GM21390 (cell line): Measurements from ENCODE around the gene SLC2A1.
"Not testable (repeated sequence)": the region's sequence is repeated elsewhere in the genome, so short reads cannot be mapped to it uniquely, and the experiment has no call there.

Experiments used
- ATAC-seq: cut with Tn5 transposase; IDR thresholded peaks from one replicate; pipeline ENCODE4 v1.9.1; 2021; ENCODE audit not compliant: unreplicated experiment

The SLC2A1 gene

GRCh38 chr1:42913426-42914091, 45.1 kb downstream of the SLC2A1 start:
- no peak for ATAC-seq

GRCh38 chr1:42910985-42911384, 47.7 kb downstream of the SLC2A1 start:
- no peak for ATAC-seq

- ATAC-seq = no peak
Measured at GRCh38 chr1:42908046-42908445, 50.6 kb downstream of the SLC2A1 start.

GRCh38 chr1:42904434-42904833, 54.2 kb downstream of the SLC2A1 start:
- no peak for ATAC-seq

DNA sequence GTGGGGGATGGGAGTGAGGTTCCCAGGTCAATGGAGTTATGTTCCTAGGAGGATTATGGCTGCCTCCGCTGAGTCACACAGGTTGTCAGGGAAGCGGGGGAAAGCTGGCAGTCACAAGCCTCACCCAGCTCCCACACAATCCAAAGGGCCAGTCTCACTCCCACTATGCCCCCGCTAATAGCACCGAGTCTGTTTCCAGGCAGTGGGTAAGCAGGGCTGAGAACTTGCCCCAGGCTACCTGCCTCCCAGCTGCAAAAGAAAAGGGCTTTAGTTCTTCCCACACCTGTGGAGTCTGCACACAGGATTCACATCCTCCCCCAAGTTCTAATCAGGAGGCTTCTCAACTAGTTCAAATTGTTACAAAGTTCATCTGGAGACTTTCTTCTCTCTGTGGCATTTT, 58.7 kb downstream of the SLC2A1 start:
- not testable (repeated sequence) for ATAC-seq

GRCh38 chr1:42891465-42892138, 67.1 kb downstream of the SLC2A1 start:
- ATAC-seq = no peak

DNA sequence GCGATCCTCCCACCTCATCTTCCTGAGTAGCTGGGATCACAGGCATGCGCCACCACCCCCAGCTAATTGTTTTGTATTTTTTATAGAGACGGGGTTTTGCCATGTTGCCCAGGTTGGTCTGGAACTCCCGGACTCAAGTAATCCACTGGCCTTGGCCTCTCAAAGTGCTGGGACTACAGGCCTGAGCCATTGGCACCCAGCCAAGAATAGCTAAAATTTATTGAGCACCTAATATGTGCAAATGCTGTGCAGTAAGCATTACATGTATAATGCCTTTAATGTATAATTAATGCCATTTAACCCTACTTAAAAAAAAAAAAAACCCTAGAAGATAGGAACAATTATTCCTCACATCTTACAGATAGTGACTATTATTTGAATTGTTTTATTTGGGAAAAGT, 69.4 kb downstream of the SLC2A1 start:
- ATAC-seq = no peak

DNA sequence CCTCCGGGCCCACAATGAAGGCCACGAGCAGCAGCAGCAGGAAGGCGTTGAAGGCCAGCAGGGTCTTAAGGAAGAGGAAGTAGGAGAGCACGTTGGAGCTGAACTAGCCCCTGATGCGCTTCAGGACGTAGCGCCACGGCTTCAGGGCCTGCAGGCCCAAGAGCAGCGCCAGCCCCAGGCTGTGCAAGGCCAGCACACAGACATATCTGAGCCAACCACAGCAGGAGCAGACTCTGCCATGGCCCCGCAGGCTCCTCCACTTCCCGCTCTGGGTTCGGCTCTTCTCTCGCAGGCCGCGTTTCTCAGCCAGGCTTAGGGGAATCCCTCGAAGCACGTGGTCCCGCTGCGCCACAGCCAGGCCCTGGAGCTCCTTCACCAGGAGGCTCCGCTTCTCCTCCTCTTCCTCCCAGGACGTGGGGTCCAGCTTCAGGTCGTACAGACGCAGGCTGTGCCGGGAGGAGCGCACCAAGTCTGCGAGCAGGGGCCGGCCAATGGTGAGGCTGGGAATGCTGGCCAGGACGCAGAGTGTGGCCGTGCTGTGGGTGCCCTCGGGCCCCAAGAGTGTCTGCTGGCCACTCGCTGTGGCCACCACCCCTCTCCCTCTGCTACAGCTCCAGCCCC, 70.5 kb downstream of the SLC2A1 start:
- no peak for ATAC-seq

DNA sequence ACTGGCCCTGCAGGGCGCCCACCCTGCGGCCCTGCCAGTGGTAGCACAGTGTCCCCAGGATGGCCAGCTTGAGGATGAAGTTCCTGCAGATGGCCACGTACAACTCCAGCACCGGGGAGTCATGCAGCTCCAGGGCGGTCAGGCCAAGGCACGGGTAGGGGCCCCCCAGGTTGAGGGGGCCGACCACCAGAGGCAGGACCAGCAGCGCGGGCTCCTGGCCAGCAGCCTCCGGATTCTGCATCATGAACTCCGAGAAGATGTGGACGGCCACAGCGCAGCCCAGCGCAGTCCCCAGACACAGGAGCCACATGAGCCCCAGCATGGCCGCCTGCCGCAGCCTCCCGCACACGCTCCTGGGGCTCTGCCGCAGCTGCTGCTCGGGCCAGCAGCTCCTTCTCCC, 71.3 kb downstream of the SLC2A1 start:
- ATAC-seq = no peak

GRCh38 chr1:42886800-42887199, 71.9 kb downstream of the SLC2A1 start:
- no peak for ATAC-seq

DNA sequence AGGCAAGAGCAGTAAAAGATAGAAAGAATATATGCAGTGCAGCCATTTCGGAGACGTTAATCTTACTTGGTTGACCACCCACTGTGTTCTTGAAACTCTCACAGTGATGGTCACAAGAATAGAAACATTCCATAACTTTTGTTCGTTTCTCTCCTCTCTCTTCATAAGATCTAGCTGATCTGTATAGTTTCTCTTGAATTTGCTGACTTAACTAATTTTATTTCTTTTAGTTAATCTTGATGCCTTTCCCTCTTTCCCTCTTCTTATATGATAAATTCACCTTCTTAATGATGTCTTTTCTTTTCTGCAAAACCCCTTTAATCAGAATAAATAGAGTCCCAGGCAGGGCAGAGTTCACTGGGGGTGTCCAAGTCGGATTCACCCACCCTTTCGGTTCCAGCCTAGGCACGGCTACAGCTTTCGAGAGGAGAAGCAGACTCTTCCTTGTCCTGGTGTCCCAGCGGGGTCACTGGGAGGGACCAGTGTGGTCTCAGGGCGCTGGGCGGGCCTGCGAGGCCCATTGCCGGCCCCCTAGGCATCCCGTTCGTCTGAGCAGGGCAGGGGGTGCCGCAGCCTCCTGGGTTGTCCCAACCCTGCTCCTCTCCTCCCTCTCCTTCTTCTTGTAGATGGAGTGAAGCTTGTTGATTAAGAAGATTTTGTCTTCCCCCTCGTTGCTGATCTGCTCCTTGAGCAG, 72.5 kb downstream of the SLC2A1 start:
- ATAC-seq = no peak

DNA sequence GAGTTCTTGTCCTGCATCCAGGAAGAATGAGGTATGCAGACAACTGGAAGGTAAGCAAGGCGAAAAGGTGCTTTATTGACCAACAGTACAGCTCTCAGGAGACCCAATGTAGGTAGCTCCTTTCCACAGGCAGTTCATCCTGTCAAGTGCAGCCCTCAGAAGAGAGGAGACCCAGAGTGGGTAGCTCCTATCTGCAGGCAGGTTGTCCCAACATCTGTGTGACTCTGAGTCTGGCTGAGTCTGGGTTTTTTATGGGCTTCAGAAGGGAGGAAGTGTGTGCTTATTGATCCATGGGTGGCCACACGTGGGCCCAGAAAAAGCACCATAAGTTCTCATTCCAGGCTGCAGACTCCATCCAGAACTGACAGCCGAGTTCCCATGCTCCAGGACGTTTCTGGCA, 78.3 kb downstream of the SLC2A1 start:
- ATAC-seq = no peak

GRCh38 chr1:42877380-42877779, 81.3 kb downstream of the SLC2A1 start:
- no peak for ATAC-seq

DNA sequence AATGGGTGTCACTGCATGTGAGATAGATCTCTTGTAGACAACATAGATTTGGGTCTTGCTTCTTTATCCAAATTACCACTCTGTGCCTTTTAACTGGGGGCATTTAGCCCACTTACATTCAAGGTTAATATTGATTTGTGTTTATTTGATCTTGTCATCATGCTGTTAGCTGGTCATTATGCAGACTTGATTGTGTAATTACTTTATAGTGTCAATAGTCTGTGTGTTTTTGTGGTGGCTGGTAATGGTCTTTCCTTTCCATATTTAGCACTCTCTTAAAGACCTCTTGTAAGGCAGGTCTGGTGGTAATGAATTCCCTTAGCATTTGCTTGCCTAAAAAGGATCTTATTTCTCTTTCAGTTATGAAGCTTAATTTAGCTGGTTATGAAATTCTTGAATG, 82.7 kb downstream of the SLC2A1 start:
- no peak for ATAC-seq
